A673 (cell line): ENCODE results near the gene PGAP1. TPM values are rescaled to one million over a fixed set of nuclear protein-coding genes. Genes with fewer than 3 reads are reported as not detected.

ENCODE experiments used
- BruUV-seq: library from RNA; stranded (reverse); fragments of 400-500 nt; replicated peaks from 2 replicates; lab custom pipeline; 2021; lab: Mats Ljungman, UMichigan
- CTCF ChIA-PET: fragments of 300-600 bp; sonication (Branson Sonifier 250); formaldehyde crosslinking; loops from one replicate; lab custom pipeline; 2022; ENCODE audit warnings: antibody characterized with exemption; lab: Charles Lee
- POLR2A ChIA-PET: fragments of 300-600 bp; sonication (Branson Sonifier 250); formaldehyde crosslinking; loops from one replicate; lab custom pipeline; 2022; ENCODE audit warnings: antibody characterized with exemption; ENCODE audit not compliant: low non-redundant PET; lab: Charles Lee
- DNase-seq: peaks from one replicate; pipeline ENCODE4 v3.0.0-alpha.2; 2015; ENCODE audit warnings: low spot score
- H3K27ac ChIP-seq: fragments of 200-600 bp; sonication (generic); 2 replicates; pipeline ENCODE4 v1.5.1; 2016; ENCODE audit warnings: mixed run types, low read depth, mild to moderate bottlenecking, mixed read lengths, antibody characterized with exemption, low read length; ENCODE audit not compliant: poor library complexity, severe bottlenecking
- H3K27me3 ChIP-seq: fragments of 200-600 bp; sonication (generic); replicated peaks from 2 replicates; pipeline ENCODE4 v1.6.1; 2017; ENCODE audit warnings: mixed run types, low read depth, mild to moderate bottlenecking, mixed read lengths, antibody characterized with exemption, low read length; ENCODE audit not compliant: insufficient read depth, poor library complexity
- H3K36me3 ChIP-seq: fragments of 200-600 bp; sonication (generic); 2 replicates; pipeline ENCODE4 v1.6.1; 2016; ENCODE audit warnings: mixed run types, mild to moderate bottlenecking, mixed read lengths, antibody characterized with exemption, low read length; ENCODE audit not compliant: insufficient read depth, poor library complexity, severe bottlenecking
- H3K4me1 ChIP-seq: fragments of 200-600 bp; sonication (generic); 2 replicates; pipeline ENCODE4 v1.6.1; 2017; ENCODE audit warnings: mixed run types, mild to moderate bottlenecking, mixed read lengths, antibody characterized with exemption, low read length; ENCODE audit not compliant: insufficient read depth, poor library complexity, severe bottlenecking
- H3K4me3 ChIP-seq: fragments of 200-600 bp; sonication (generic); 2 replicates; pipeline ENCODE4 v1.5.1; 2016; ENCODE audit warnings: low read depth, mixed run types, mild to moderate bottlenecking, mixed read lengths, low read length; ENCODE audit not compliant: poor library complexity, severe bottlenecking
- H3K9me3 ChIP-seq: fragments of 200-600 bp; sonication (generic); 2 replicates; pipeline ENCODE4 v1.6.1; 2016; ENCODE audit warnings: mixed run types, low read depth, mild to moderate bottlenecking, mixed read lengths, antibody characterized with exemption, low read length; ENCODE audit not compliant: poor library complexity, severe bottlenecking
- CTCF ChIP-seq: fragments of 300-800, 200-600 bp; sonication (generic); conservative IDR thresholded peaks from 2 replicates; pipeline ENCODE4 v1.5.1; 2017; ENCODE audit warnings: low read depth, mild to moderate bottlenecking, antibody characterized with exemption, low read length, moderate library complexity, mixed read lengths
- EZH2 ChIP-seq: fragments of 200-600 bp; sonication (generic); IDR thresholded peaks from 2 replicates; pipeline ENCODE4 v1.6.1; 2017; ENCODE audit warnings: borderline replicate concordance, low read depth, mild to moderate bottlenecking, mixed read lengths, antibody characterized with exemption, low read length; ENCODE audit not compliant: poor library complexity, severe bottlenecking
- intact Hi-C: fragments of 100-400 bp; cut with micrococcal nuclease; formaldehyde crosslinking; loops from one replicate; pipeline ENCODE4 v1.10.0; 2022; ENCODE audit not compliant: unreplicated experiment
- total RNA-seq: library from RNA; stranded (reverse); gene quantifications from 2 replicates; pipeline ENCODE4 v1.2.3, GENCODE V29; 2021

PGAP1 gene
- total RNA-seq, 1 experiment from 2014 or later, result 40.4 TPM

DNA sequence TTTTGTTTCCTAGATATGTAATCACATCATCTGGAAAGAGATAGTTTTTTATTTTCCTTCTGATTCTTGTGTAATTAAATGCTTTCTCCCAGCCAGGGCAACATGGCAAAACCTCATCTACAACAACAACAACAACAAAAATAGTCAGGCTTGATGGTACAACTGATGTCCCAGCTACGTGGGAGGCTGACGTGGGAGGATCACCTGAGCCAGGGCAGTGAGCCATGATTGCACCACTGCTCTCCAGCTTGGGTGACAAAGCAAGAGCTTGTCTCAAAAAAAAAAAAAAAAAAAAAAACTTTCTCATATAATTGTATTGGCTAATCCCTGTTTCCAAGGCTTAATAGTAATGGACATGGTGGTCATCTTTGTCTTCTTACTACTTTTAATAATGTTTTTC lies 26.4 kb upstream of the PGAP1 start:
- H3K4me3 ChIP-seq, result no peak overlapping the region
- no TSS peak for BruUV-seq
- H3K36me3 ChIP-seq, result no peaks in the 10 kb centered on the region
- H3K9me3 ChIP-seq, result no peaks in the 10 kb centered on the region
- TF ChIP-seq EZH2, result no peak
- TF ChIP-seq CTCF, result no peak
- peaks cover 14% of the 10 kb centered on the region for H3K4me1 ChIP-seq
- no peak overlapping the region for H3K27ac ChIP-seq
- intact Hi-C loops, result no loop called here
- no peaks in the 10 kb centered on the region for H3K27me3 ChIP-seq
- ChIA-PET POLR2A (no interaction called here), CTCF (no interaction called here)
- DNase-seq, result no peak

GRCh38 chr2:196951973-196952372 lies 25.5 kb upstream of the PGAP1 start:
- H3K36me3 ChIP-seq, result no peaks in the 10 kb centered on the region
- peaks cover 8% of the 10 kb centered on the region for H3K4me1 ChIP-seq
- no peak overlapping the region for H3K4me3 ChIP-seq
- no TSS peak for BruUV-seq
- intact Hi-C loops, result no loop called here
- H3K9me3 ChIP-seq, result no peaks in the 10 kb centered on the region
- DNase-seq, result no peak
- H3K27me3 ChIP-seq, result no peaks in the 10 kb centered on the region
- no peak for TF ChIP-seq CTCF
- no peak for TF ChIP-seq EZH2
- no peak overlapping the region for H3K27ac ChIP-seq
- CTCF ChIA-PET, result no interaction called here
- POLR2A ChIA-PET, result no interaction called here

DNA sequence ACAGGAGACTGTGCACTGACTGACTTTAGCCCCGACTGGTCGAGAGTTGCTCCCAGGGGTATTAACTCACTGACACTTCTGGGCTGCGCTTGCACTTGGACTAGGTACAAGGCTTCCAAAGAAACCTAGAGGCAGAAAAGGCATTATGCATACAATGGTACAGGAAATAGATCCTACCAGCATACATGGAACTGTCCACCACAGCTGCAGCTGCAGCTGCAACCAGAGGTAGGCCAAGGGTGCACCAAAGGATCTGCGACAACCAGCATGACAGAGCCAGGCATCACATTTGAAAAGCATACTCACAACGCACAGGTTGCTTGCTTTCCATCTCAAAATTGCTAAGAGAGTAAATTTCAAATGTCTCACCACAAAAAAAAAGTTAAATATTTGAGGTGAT lies 22.6 kb upstream of the PGAP1 start:
- no peaks in the 10 kb centered on the region for H3K9me3 ChIP-seq
- no peak for DNase-seq
- intact Hi-C loops, result no loop called here
- H3K4me1 ChIP-seq, result peaks cover 8% of the 10 kb centered on the region
- CTCF ChIA-PET, result no interaction called here
- no peak for TF ChIP-seq CTCF
- no peak for TF ChIP-seq EZH2
- no peak overlapping the region for H3K27ac ChIP-seq
- POLR2A ChIA-PET, result no interaction called here
- H3K27me3 ChIP-seq, result no peaks in the 10 kb centered on the region
- H3K36me3 ChIP-seq, result no peaks in the 10 kb centered on the region
- no peak overlapping the region for H3K4me3 ChIP-seq
- no TSS peak for BruUV-seq
